ENCODE data around the gene TM9SF1. TPM values are rescaled to one million over a fixed set of nuclear protein-coding genes. Genes with fewer than 3 reads are reported as not detected.

Gene TM9SF1
- total and polyA plus RNA-seq, 9 of the 15 experiments (the other 6 are each of a cell fraction or from before 2014, with no cell fraction given): 5.3 to 20.3 (median 11.8) TPM

GRCh38 chr14:24232645-24233537, 37.6 kb upstream of the TM9SF1 start, which contains the start of gene GMPR2 (continued):
- TF ChIP-seq TBP (optimal IDR thresholded peaks at IDR 0.05; ENCODE audit: low read depth, low read length) (peak; percentile 5), HMGXB4 (CRISPR knock-in tag; IDR thresholded peaks at IDR 0.05) (no peak), PBX2 (CRISPR knock-in tag; IDR thresholded peaks at IDR 0.05; ENCODE audit: low read depth) (no peak), PBX2 (tag; conservative IDR thresholded peaks at IDR 0.05; ENCODE audit: low read depth) (no peak), TCF7L2 (IDR thresholded peaks at IDR 0.05; ENCODE audit: low read depth, low read length) (no peak), STAT6 (CRISPR knock-in tag; IDR thresholded peaks at IDR 0.05) (no peak), POLR3A (IDR thresholded peaks at IDR 0.05; ENCODE audit: borderline replicate concordance, extremely low read depth, insufficient read depth, insufficient read length) (no peak), ZBTB5 (IDR thresholded peaks at IDR 0.05) (no peak), SREBF2 (CRISPR knock-in tag; IDR thresholded peaks at IDR 0.05) (no peak), ZEB2 (IDR thresholded peaks at IDR 0.05) (no peak), MCM5 (IDR thresholded peaks at IDR 0.05; ENCODE audit: low read depth) (no peak), MLX (CRISPR knock-in tag; conservative IDR thresholded peaks at IDR 0.05) (no peak), NONO (IDR thresholded peaks at IDR 0.05; ENCODE audit: low read depth in 2 of 2, low read length in 1 of 2) (no peak), ZC3H11A (IDR thresholded peaks at IDR 0.05; ENCODE audit: low read depth, low read length) (no peak)
- TF ChIP-seq, protein P1, sequence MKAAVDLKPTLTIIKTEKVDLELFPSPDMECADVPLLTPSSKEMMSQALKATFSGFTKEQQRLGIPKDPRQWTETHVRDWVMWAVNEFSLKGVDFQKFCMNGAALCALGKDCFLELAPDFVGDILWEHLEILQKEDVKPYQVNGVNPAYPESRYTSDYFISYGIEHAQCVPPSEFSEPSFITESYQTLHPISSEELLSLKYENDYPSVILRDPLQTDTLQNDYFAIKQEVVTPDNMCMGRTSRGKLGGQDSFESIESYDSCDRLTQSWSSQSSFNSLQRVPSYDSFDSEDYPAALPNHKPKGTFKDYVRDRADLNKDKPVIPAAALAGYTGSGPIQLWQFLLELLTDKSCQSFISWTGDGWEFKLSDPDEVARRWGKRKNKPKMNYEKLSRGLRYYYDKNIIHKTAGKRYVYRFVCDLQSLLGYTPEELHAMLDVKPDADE (conservative IDR thresholded peaks at IDR 0.05; ENCODE audit: control insufficient read depth, low read depth, low read length): no peak
